Endothelial cell of umbilical vein (primary cell): ENCODE results near the gene MAD2L2. TPM values are rescaled to one million over a fixed set of nuclear protein-coding genes. Genes with fewer than 3 reads are reported as not detected.

Experiments used
- BruUV-seq: library from RNA; stranded (reverse); fragments of 400-500 nt; replicated peaks from 2 replicates; lab custom pipeline; 2021; lab: Mats Ljungman, UMichigan
- CTCF ChIA-PET: fragments of 300-600, 350-600 bp; sonication (Branson Sonifier 250); formaldehyde crosslinking; loops from one replicate; lab custom pipeline; 2021; ENCODE audit warnings: antibody characterized with exemption, inconsistent platforms; lab: Charles Lee
- POLR2A ChIA-PET: fragments of 300-600, 350-600 bp; sonication (Branson Sonifier 250); formaldehyde crosslinking; loops from one replicate; lab custom pipeline; 2021; ENCODE audit warnings: antibody characterized with exemption, inconsistent platforms; lab: Charles Lee
- DNase-seq: peaks from one replicate; pipeline ENCODE4 v3.0.0-alpha.2; 2011; ENCODE audit warnings: low read depth, low spot score
- FAIRE-seq: peaks from 2 replicates; lab custom pipeline; 2011; peaks lifted over from hg19 to GRCh38; lab: Jason Lieb, UNC
- H2AFZ ChIP-seq: 2 replicates; pipeline ENCODE4 v1.6.0; 2012; ENCODE audit warnings: low read depth, low read length, control low read depth, inconsistent platforms
- H3K27ac ChIP-seq: 2 replicates; pipeline ENCODE4 v1.5.1; 2011; ENCODE audit warnings: low read depth, mild to moderate bottlenecking, control low read depth, low read length, moderate library complexity; ENCODE audit not compliant: insufficient read depth
- H3K27me3 ChIP-seq, 2 experiments: 2 replicates each; pipeline versions ENCODE4 v1.6.0 to v1.6.1; 2011; ENCODE audit warnings: low read length in 2 of 2, mixed read lengths in 1 of 2; ENCODE audit not compliant: control insufficient read depth in 2 of 2, insufficient read depth in 2 of 2
- H3K36me3 ChIP-seq, 2 experiments: 2 replicates in 1 of 2; 3 replicates in 1 of 2; pipeline ENCODE4 v1.5.1; 2011; ENCODE audit warnings: low read length in 2 of 2, mild to moderate bottlenecking in 1 of 2, moderate library complexity in 1 of 2; ENCODE audit not compliant: control insufficient read depth in 2 of 2, insufficient read depth in 2 of 2; ENCODE audit errors: extremely low read depth in 1 of 2
- H3K4me1 ChIP-seq: 3 replicates; pipeline ENCODE4 v1.5.1; 2011; ENCODE audit warnings: mild to moderate bottlenecking, low read length; ENCODE audit not compliant: control insufficient read depth, insufficient read depth; ENCODE audit errors: extremely low read depth
- H3K4me2 ChIP-seq: 2 replicates; pipeline ENCODE4 v1.6.1; 2011; ENCODE audit warnings: low read length, control low read depth, mixed read lengths; ENCODE audit not compliant: insufficient read depth
- H3K4me3 ChIP-seq, 3 experiments: fragments of 200-600 bp in 1 of 3; sonication (generic), shearing (Covaris generic) in 1 of 3; replicated peaks in 1 of 3; 2 replicates each; pipeline ENCODE4 v1.5.1; 2011 to 2016; ENCODE audit warnings: control low read depth in 3 of 3, low read length in 3 of 3, mild to moderate bottlenecking in 2 of 3, inconsistent platforms in 1 of 3, low read depth in 1 of 3, moderate library complexity in 1 of 3; ENCODE audit not compliant: insufficient read depth in 1 of 3
- H3K79me2 ChIP-seq: 2 replicates; pipeline ENCODE4 v1.6.0; 2012; ENCODE audit warnings: low read length, inconsistent platforms; ENCODE audit not compliant: control insufficient read depth, insufficient read depth
- H3K9ac ChIP-seq: replicated peaks from 2 replicates; pipeline ENCODE3; 2011; ENCODE audit warnings: low read length, control low read depth; ENCODE audit not compliant: insufficient read depth; ENCODE audit errors: extremely low read depth
- H3K9me1 ChIP-seq: replicated peaks from 3 replicates; pipeline ENCODE4 v1.6.0; 2011; ENCODE audit warnings: mild to moderate bottlenecking, low read length; ENCODE audit not compliant: control insufficient read depth, insufficient read depth; ENCODE audit errors: extremely low read depth
- H3K9me3 ChIP-seq: replicated peaks from 2 replicates; pipeline ENCODE4 v1.5.1; 2012; ENCODE audit warnings: low read length, inconsistent platforms; ENCODE audit not compliant: control insufficient read depth, insufficient read depth
- H4K20me1 ChIP-seq: replicated peaks from 2 replicates; pipeline ENCODE3; 2011; ENCODE audit warnings: mild to moderate bottlenecking, low read length; ENCODE audit not compliant: control insufficient read depth, insufficient read depth; ENCODE audit errors: extremely low read depth
- CTCF ChIP-seq, 2 donors: IDR thresholded peaks; 1 replicate in 1 of 2; 2 replicates in 1 of 2; pipeline ENCODE4 v1.5.1; 2011; ENCODE audit warnings: low read length in 2 of 2, mild to moderate bottlenecking in 2 of 2, moderate library complexity in 2 of 2, control low read depth in 1 of 2, inconsistent platforms in 1 of 2, low read depth in 1 of 2; ENCODE audit not compliant: insufficient read depth in 1 of 2; ENCODE audit errors: extremely low read depth in 1 of 2
- EZH2 ChIP-seq: IDR thresholded peaks from 2 replicates; pipeline ENCODE4 v1.6.1; 2012; ENCODE audit warnings: borderline replicate concordance, low read depth, mild to moderate bottlenecking, moderate library complexity, low read length, inconsistent platforms; ENCODE audit not compliant: severe bottlenecking
- FOS ChIP-seq: IDR thresholded peaks from 2 replicates; pipeline ENCODE4 v1.6.1; 2011; ENCODE audit warnings: mild to moderate bottlenecking, low read length, moderate library complexity, borderline replicate concordance; ENCODE audit not compliant: insufficient read depth
- GATA2 ChIP-seq: IDR thresholded peaks from 2 replicates; pipeline ENCODE4 v1.7.0; 2011; ENCODE audit warnings: low read depth, mild to moderate bottlenecking, moderate library complexity, mixed read lengths, low read length; ENCODE audit not compliant: insufficient read length, insufficient read depth
- JUN ChIP-seq: IDR thresholded peaks from 2 replicates; pipeline ENCODE4 v1.6.1; 2011; ENCODE audit warnings: borderline replicate concordance, low read depth; ENCODE audit not compliant: insufficient read length, insufficient read depth
- MAX ChIP-seq: IDR thresholded peaks from 2 replicates; pipeline ENCODE4 v1.6.1; 2011; ENCODE audit not compliant: insufficient read depth, insufficient read length
- MYC ChIP-seq: IDR thresholded peaks from one replicate; pipeline ENCODE4 v1.6.1; 2011; ENCODE audit warnings: mild to moderate bottlenecking, low read depth, low read length
- POLR2A ChIP-seq: IDR thresholded peaks from 2 replicates; pipeline ENCODE4 v1.6.1; 2012; ENCODE audit warnings: low read depth, mild to moderate bottlenecking, control low read depth, low read length
- POLR2AphosphoS5 ChIP-seq: IDR thresholded peaks from 2 replicates; pipeline ENCODE4 v1.6.1; 2012; ENCODE audit warnings: low read depth, mild to moderate bottlenecking, control low read depth, low read length, moderate library complexity; ENCODE audit not compliant: insufficient read depth
- dilution Hi-C: fragments of 300-500 bp; cut with MboI; formaldehyde crosslinking; loops from one replicate; pipeline ENCODE4 v1.15.0; 2019; ENCODE audit warnings: low sequenced_read_pairs; ENCODE audit not compliant: extremely low pct_ligation_motif_present
- intact Hi-C: fragments of 100-400 bp; cut with micrococcal nuclease; formaldehyde crosslinking; loops from one replicate; pipeline ENCODE4 v1.10.0; 2022
- polyA plus RNA-seq, 4 experiments: library from polyadenylated mRNA; depleted of rRNA in 3 of 4; stranded (reverse) in 3 of 4; unstranded in 1 of 4; fragments of >200 nt; gene quantifications; 2 replicates each; pipeline versions ENCODE4 v1.2.1 to v1.2.3, GENCODE V29; 2011 to 2012; ENCODE audit warnings: missing spikeins in 1 of 4
- total RNA-seq: library from RNA; stranded (reverse); gene quantifications from 2 replicates; pipeline ENCODE4 v1.2.3, GENCODE V29; 2021

The MAD2L2 gene
- total and polyA plus RNA-seq, 2 donors (not counting 3 experiments of a cell fraction or from before 2014, with no cell fraction given) = 35.9 to 74.2 TPM

DNA sequence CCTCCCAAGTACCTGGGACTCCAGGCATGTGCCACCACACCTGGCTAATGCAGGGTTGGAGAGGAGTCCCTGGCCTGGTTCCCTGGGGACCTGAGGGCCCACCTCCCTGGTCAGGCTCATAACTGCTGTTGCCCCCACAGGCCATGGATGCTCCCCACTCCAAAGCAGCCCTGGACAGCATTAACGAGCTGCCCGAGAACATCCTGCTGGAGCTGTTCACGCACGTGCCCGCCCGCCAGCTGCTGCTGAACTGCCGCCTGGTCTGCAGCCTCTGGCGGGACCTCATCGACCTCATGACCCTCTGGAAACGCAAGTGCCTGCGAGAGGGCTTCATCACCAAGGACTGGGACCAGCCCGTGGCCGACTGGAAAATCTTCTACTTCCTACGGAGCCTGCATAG, 12.4 kb downstream of the MAD2L2 start:
- H3K9me1 ChIP-seq = no peaks in the 10 kb centered on the region
- no peaks in the 10 kb centered on the region for H3K9me3 ChIP-seq
- no TSS peak for BruUV-seq

More for the DNA sequence above, 12.4 kb downstream of the MAD2L2 start:
- Histone ChIP-seq H3K4me2 (no peak overlapping the region), H3K9ac (no peak overlapping the region), H2AFZ (no peak overlapping the region), H3K79me2 (no peaks in the 10 kb centered on the region), H3K36me3 (no peaks in the 10 kb centered on the region), H3K4me1 (no peaks in the 10 kb centered on the region), H4K20me1 (no peaks in the 10 kb centered on the region), H3K4me3 (no peak overlapping the region), H3K27me3 (no peaks in the 10 kb centered on the region), H3K27ac (no peak overlapping the region)
- DNase-seq (no peak), FAIRE-seq (no peak)
- dilution Hi-C loops = no loop called here
- no peak for TF ChIP-seq POLR2A
- TF ChIP-seq GATA2 = no peak
- no peak for TF ChIP-seq MAX
- TF ChIP-seq EZH2 = no peak
- no peak for TF ChIP-seq POLR2AphosphoS5
- TF ChIP-seq CTCF (IDR thresholded peaks at IDR 0.05; ENCODE audit: extremely low read depth in 1 of 2, insufficient read depth in 1 of 2, low read depth in 1 of 2, low read length in 2 of 2) = no peak
- TF ChIP-seq JUN = no peak
- TF ChIP-seq FOS = no peak
- TF ChIP-seq MYC = no peak
- ChIA-PET POLR2A (no interaction called here), CTCF (no interaction called here)
- intact Hi-C loops = no loop called here
